ENCODE results near the gene DCTD.

The DCTD gene

GRCh38 chr4:182893047-182893446, 24.1 kb downstream of the DCTD start:
- no peak for DNase-seq (ENCODE audit: low spot score)

GRCh38 chr4:182890202-182890601, 27.0 kb downstream of the DCTD start:
- DNase-seq (ENCODE audit: low spot score): no peak

- DNase-seq (ENCODE audit: low spot score): no peak
Measured at GRCh38 chr4:182888891-182889290, 28.3 kb downstream of the DCTD start.

- no peak for DNase-seq (ENCODE audit: low spot score)
Measured at GRCh38 chr4:182886768-182887167, 30.4 kb downstream of the DCTD start.

- no peak for DNase-seq (ENCODE audit: low spot score)
Measured at GRCh38 chr4:182886205-182886604, 31.0 kb downstream of the DCTD start.

- DNase-seq (ENCODE audit: low spot score): no peak
Measured at GRCh38 chr4:182885738-182886077, 31.5 kb downstream of the DCTD start.

GRCh38 chr4:182885022-182885737, 32.0 kb downstream of the DCTD start:
- no peak for DNase-seq (ENCODE audit: low spot score)

GRCh38 chr4:182884040-182884439, 33.1 kb downstream of the DCTD start:
- DNase-seq (ENCODE audit: low spot score): no peak

GRCh38 chr4:182883351-182883750, 33.8 kb downstream of the DCTD start:
- no peak for DNase-seq (ENCODE audit: low spot score)

GRCh38 chr4:182881914-182882313, 35.3 kb downstream of the DCTD start:
- DNase-seq (ENCODE audit: low spot score): no peak

GRCh38 chr4:182880387-182881356, 36.5 kb downstream of the DCTD start:
- no peak for DNase-seq (ENCODE audit: low spot score)

- no peak for DNase-seq (ENCODE audit: low spot score)
Measured at GRCh38 chr4:182879913-182880312, 37.3 kb downstream of the DCTD start.

- no peak for DNase-seq (ENCODE audit: low spot score)
Measured at GRCh38 chr4:182878633-182879495, 38.3 kb downstream of the DCTD start.

- no peak for DNase-seq (ENCODE audit: low spot score)
Measured at GRCh38 chr4:182877326-182877883, 39.8 kb downstream of the DCTD start.

GRCh38 chr4:182876427-182876826, 40.8 kb downstream of the DCTD start:
- DNase-seq (ENCODE audit: low spot score): no peak

- no peak for DNase-seq (ENCODE audit: low spot score)
Measured at GRCh38 chr4:182875453-182876405, 41.5 kb downstream of the DCTD start.

- no peak for DNase-seq (ENCODE audit: low spot score)
Measured at GRCh38 chr4:182874797-182875345, 42.3 kb downstream of the DCTD start.

- no peak for DNase-seq (ENCODE audit: low spot score)
Measured at GRCh38 chr4:182874304-182874751, 42.9 kb downstream of the DCTD start.

- no peak for DNase-seq (ENCODE audit: low spot score)
Measured at GRCh38 chr4:182873726-182874125, 43.5 kb downstream of the DCTD start.

GRCh38 chr4:182873289-182873688, 43.9 kb downstream of the DCTD start:
- no peak for DNase-seq (ENCODE audit: low spot score)
